ENCODE measurements around the gene MIXL1.
"Not testable (repeated sequence)": the region's sequence is repeated elsewhere in the genome, so short reads cannot be mapped to it uniquely, and the experiment has no call there.

MIXL1 gene

GRCh38 chr1:226216056-226216455 lies 7.4 kb upstream of the MIXL1 start:
- DNase-seq = no peak

- peak; percentile 13 for DNase-seq
Observed at GRCh38 chr1:226217273-226217672, 6.2 kb upstream of the MIXL1 start.

GRCh38 chr1:226220473-226221189 lies 2.8 kb upstream of the MIXL1 start:
- DNase-seq = no peak

GRCh38 chr1:226222686-226223085 lies 778 bp upstream of the MIXL1 start:
- no peak for DNase-seq

GRCh38 chr1:226223786-226224244 lies 351 bp downstream of the MIXL1 start:
- no peak for DNase-seq

- no peak for DNase-seq
Observed at GRCh38 chr1:226226601-226227000, 3.1 kb downstream of the MIXL1 start.

GRCh38 chr1:226233293-226233692 lies 9.8 kb downstream of the MIXL1 start:
- no peak for DNase-seq

GRCh38 chr1:226233806-226234205 lies 10.3 kb downstream of the MIXL1 start:
- DNase-seq = no peak

GRCh38 chr1:226236826-226237225 lies 13.4 kb downstream of the MIXL1 start:
- no peak for DNase-seq

GRCh38 chr1:226239421-226239820 lies 16.0 kb downstream of the MIXL1 start:
- DNase-seq = no peak

GRCh38 chr1:226248091-226248490 lies 24.6 kb downstream of the MIXL1 start:
- DNase-seq = no peak

- no peak for DNase-seq
Observed at GRCh38 chr1:226248796-226249195, 25.3 kb downstream of the MIXL1 start.

GRCh38 chr1:226250511-226250910 lies 27.0 kb downstream of the MIXL1 start:
- no peak for DNase-seq

GRCh38 chr1:226252841-226253240 lies 29.4 kb downstream of the MIXL1 start:
- DNase-seq = not testable (repeated sequence)

- no peak for DNase-seq
Observed at GRCh38 chr1:226253933-226254332, 30.5 kb downstream of the MIXL1 start.

GRCh38 chr1:226255380-226255779 lies 31.9 kb downstream of the MIXL1 start:
- DNase-seq = no peak

- no peak for DNase-seq
Observed at GRCh38 chr1:226261818-226262217, 38.4 kb downstream of the MIXL1 start.

GRCh38 chr1:226268421-226269124 lies 45.1 kb downstream of the MIXL1 start:
- peak; percentile 8 for DNase-seq

- DNase-seq = peak; percentile 19
Observed at GRCh38 chr1:226272233-226272902, 48.9 kb downstream of the MIXL1 start.

GRCh38 chr1:226274138-226274537 lies 50.7 kb downstream of the MIXL1 start:
- DNase-seq = peak; percentile 6

- DNase-seq = no peak
Observed at GRCh38 chr1:226276077-226276682, 52.7 kb downstream of the MIXL1 start.

Data from fibroblast of upper back skin (primary cell).